Esophagus mucosa (tissue), 1 donor: ENCODE results near the gene GXYLT2. TPM values are rescaled to one million over a fixed set of nuclear protein-coding genes. Genes with fewer than 3 reads are reported as not detected.
"Not testable (repeated sequence)": the region's sequence is repeated elsewhere in the genome, so short reads cannot be mapped to it uniquely, and the experiment has no call there.

ENCODE experiments used
- ATAC-seq: fragments of 200-7000 bp; cut with Tn5 transposase; one replicate; pipeline ENCODE4 v1.9.1; 2020
- total RNA-seq: library from RNA; stranded (reverse); gene quantifications from one replicate; pipeline ENCODE4 v1.2.4, GENCODE V29; 2023
- donor health status: DM: yes; HTN: yes; CAD: no.

GXYLT2 gene
- total RNA-seq, 1 donor from 2014 or later = 2.2 TPM

GRCh38 chr3:72892870-72893269, 5.0 kb downstream of the GXYLT2 start:
- no peak for ATAC-seq

GRCh38 chr3:72894976-72895552, 7.2 kb downstream of the GXYLT2 start:
- no peak for ATAC-seq

- ATAC-seq = no peak
Observed at GRCh38 chr3:72896996-72897757, 9.3 kb downstream of the GXYLT2 start.

GRCh38 chr3:72897758-72898007, 9.8 kb downstream of the GXYLT2 start:
- no peak for ATAC-seq

- no peak for ATAC-seq
Observed at GRCh38 chr3:72899349-72899765, 11.5 kb downstream of the GXYLT2 start.

GRCh38 chr3:72900048-72900447, 12.2 kb downstream of the GXYLT2 start:
- ATAC-seq = no peak

GRCh38 chr3:72901840-72902239, 14.0 kb downstream of the GXYLT2 start:
- no peak for ATAC-seq

- no peak for ATAC-seq
Observed at GRCh38 chr3:72903004-72903403, 15.2 kb downstream of the GXYLT2 start.

GRCh38 chr3:72904163-72904562, 16.3 kb downstream of the GXYLT2 start:
- ATAC-seq = no peak

GRCh38 chr3:72906154-72906553, 18.3 kb downstream of the GXYLT2 start:
- ATAC-seq = no peak

- ATAC-seq = no peak
Observed at GRCh38 chr3:72907131-72907711, 19.4 kb downstream of the GXYLT2 start.

GRCh38 chr3:72907731-72908620, 20.1 kb downstream of the GXYLT2 start:
- ATAC-seq = peak; percentile 59

- ATAC-seq = no peak
Observed at GRCh38 chr3:72909591-72909990, 21.7 kb downstream of the GXYLT2 start.

GRCh38 chr3:72912532-72912931, 24.7 kb downstream of the GXYLT2 start:
- ATAC-seq = no peak

- no peak for ATAC-seq
Observed at GRCh38 chr3:72914383-72914782, 26.5 kb downstream of the GXYLT2 start.

GRCh38 chr3:72916250-72916649, 28.4 kb downstream of the GXYLT2 start:
- ATAC-seq = no peak

GRCh38 chr3:72919520-72919919, 31.7 kb downstream of the GXYLT2 start:
- ATAC-seq = no peak

- no peak for ATAC-seq
Observed at GRCh38 chr3:72924055-72924454, 36.2 kb downstream of the GXYLT2 start.

GRCh38 chr3:72928781-72929735, 41.2 kb downstream of the GXYLT2 start:
- ATAC-seq = not testable (repeated sequence)

GRCh38 chr3:72930754-72931153, 42.9 kb downstream of the GXYLT2 start:
- ATAC-seq = no peak

- no peak for ATAC-seq
Observed at GRCh38 chr3:72932416-72932815, 44.6 kb downstream of the GXYLT2 start.
